ENCODE measurements around the gene FHOD3. TPM values are rescaled to one million over a fixed set of nuclear protein-coding genes. Genes with fewer than 3 reads are reported as not detected.
A peak's percentile ranks its signal among the peaks of the same experiment; 100 is the strongest.

Gene FHOD3
- total and polyA plus RNA-seq, 2 of the 4 experiments (the other 2 are of a cell fraction) = 14.6 to 16.0 TPM

DNA sequence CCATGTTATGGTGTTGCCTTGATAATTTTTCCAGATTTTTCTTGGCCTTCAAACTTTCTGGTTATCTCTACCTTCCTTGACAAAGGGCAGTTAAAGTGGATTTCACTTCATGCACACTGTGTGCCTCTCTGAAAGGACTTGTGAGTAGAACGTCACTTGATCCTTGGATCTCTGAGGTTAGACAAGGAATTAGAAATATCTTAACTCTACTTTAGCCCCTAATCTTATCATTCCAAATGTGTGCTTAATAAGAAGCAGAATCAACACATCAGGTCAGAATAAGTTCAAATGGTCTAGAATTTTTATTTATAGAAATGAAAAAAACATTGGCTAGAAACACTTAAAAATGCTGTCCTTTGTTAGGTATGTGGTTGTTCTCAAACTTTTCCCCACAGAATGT, 325.6 kb downstream of the FHOD3 start:
- Histone ChIP-seq H2BK15ac (ENCODE audit: low read depth, low read length) (no peak overlapping the region), H3K23ac (ENCODE audit: low read depth, low read length) (0 out of 2 replicates have a peak overlapping the region, but pooled peaks have one; percentile 37), H3K4me2 (ENCODE audit: low read depth, low read length) (no peak overlapping the region), H3K14ac (replicated peaks; ENCODE audit: low read depth, low read length) (0 out of 2 replicates have a peak overlapping the region, but pooled peaks have one; percentile 4), H3K4me1 (ENCODE audit: control insufficient read depth, insufficient read depth, low read length) (peaks cover 4% of the 10 kb centered on the region), H2AFZ (replicated peaks; ENCODE audit: low read length, poor library complexity) (no peak overlapping the region), H3K4ac (ENCODE audit: low read depth, low read length) (no peak overlapping the region), H4K20me1 (ENCODE audit: insufficient read depth, low read length) (no peaks in the 10 kb centered on the region), H3K79me1 (ENCODE audit: low read depth in 1 of 2, low read length in 2 of 2) (no peaks in the 10 kb centered on the region; a peak in 2 of 4 replicates), H2BK20ac (ENCODE audit: low read depth, low read length) (no peak overlapping the region), H3K9me3 (ENCODE audit: control insufficient read depth, insufficient read depth, low read length) (no peaks in the 10 kb centered on the region), H3K36me3 (ENCODE audit: control insufficient read depth, insufficient read depth, low read length) (no peaks in the 10 kb centered on the region), H4K8ac (ENCODE audit: low read depth in 2 of 2, low read length in 2 of 2) (no peak overlapping the region), H3K56ac (ENCODE audit: extremely low read depth, insufficient read depth, low read length) (no peak overlapping the region), H4K5ac (ENCODE audit: low read depth, low read length) (no peak overlapping the region), H2BK120ac (ENCODE audit: low read depth, low read length) (no peak overlapping the region), H3K27ac (ENCODE audit: insufficient read depth, low read length) (no peak overlapping the region), H3K4me3 (ENCODE audit: insufficient read depth, low read depth, low read length) (no peak overlapping the region), H2AK9ac (replicated peaks; ENCODE audit: low read depth, low read length, poor library complexity) (no peak overlapping the region), H2AK5ac (ENCODE audit: low read depth, low read length) (no peak overlapping the region), H2BK5ac (ENCODE audit: low read depth, low read length, poor library complexity, severe bottlenecking) (no peak overlapping the region), H4K91ac (ENCODE audit: insufficient read depth, low read depth, low read length) (no peak overlapping the region), H3K27me3 (ENCODE audit: control insufficient read depth, insufficient read depth, low read length) (no peaks in the 10 kb centered on the region), H3K9ac (ENCODE audit: low read depth, low read length) (no peak overlapping the region), H3K18ac (ENCODE audit: low read depth, low read length) (no peak overlapping the region), H3K9me1 (ENCODE audit: insufficient read depth, low read length) (peaks cover 9% of the 10 kb centered on the region)
- BruUV-seq (replicated peaks) = no TSS peak
- no peak for TF ChIP-seq NFE2L2 (IDR thresholded peaks at IDR 0.05; ENCODE audit: low read depth, low read length)
- no peak for TF ChIP-seq POLR2A (IDR thresholded peaks at IDR 0.05; ENCODE audit: low read depth, low read length)
- TF ChIP-seq FOS (IDR thresholded peaks at IDR 0.05; ENCODE audit: low read depth, low read length) = no peak
- no peak for TF ChIP-seq MAFK (IDR thresholded peaks at IDR 0.05; ENCODE audit: low read depth, low read length)
- no peak for TF ChIP-seq RAD21 (IDR thresholded peaks at IDR 0.05; ENCODE audit: low read length)
- no peak for TF ChIP-seq BHLHE40 (IDR thresholded peaks at IDR 0.05; ENCODE audit: low read depth, low read length)
- TF ChIP-seq, protein P1, sequence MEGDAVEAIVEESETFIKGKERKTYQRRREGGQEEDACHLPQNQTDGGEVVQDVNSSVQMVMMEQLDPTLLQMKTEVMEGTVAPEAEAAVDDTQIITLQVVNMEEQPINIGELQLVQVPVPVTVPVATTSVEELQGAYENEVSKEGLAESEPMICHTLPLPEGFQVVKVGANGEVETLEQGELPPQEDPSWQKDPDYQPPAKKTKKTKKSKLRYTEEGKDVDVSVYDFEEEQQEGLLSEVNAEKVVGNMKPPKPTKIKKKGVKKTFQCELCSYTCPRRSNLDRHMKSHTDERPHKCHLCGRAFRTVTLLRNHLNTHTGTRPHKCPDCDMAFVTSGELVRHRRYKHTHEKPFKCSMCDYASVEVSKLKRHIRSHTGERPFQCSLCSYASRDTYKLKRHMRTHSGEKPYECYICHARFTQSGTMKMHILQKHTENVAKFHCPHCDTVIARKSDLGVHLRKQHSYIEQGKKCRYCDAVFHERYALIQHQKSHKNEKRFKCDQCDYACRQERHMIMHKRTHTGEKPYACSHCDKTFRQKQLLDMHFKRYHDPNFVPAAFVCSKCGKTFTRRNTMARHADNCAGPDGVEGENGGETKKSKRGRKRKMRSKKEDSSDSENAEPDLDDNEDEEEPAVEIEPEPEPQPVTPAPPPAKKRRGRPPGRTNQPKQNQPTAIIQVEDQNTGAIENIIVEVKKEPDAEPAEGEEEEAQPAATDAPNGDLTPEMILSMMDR (conservative IDR thresholded peaks at IDR 0.05; ENCODE audit: low read depth, low read length) = no peak
- TF ChIP-seq MXI1 (IDR thresholded peaks at IDR 0.05; ENCODE audit: borderline replicate concordance, low read depth, low read length) = no peak
- no peak for TF ChIP-seq SMC3 (IDR thresholded peaks at IDR 0.05; ENCODE audit: low read depth, low read length)
- TF ChIP-seq RFX5 (IDR thresholded peaks at IDR 0.05; ENCODE audit: low read depth, low read length) = no peak
- TF ChIP-seq MAZ (IDR thresholded peaks at IDR 0.05; ENCODE audit: borderline replicate concordance, low read depth, low read length) = no peak
- TF ChIP-seq, protein P2, sequence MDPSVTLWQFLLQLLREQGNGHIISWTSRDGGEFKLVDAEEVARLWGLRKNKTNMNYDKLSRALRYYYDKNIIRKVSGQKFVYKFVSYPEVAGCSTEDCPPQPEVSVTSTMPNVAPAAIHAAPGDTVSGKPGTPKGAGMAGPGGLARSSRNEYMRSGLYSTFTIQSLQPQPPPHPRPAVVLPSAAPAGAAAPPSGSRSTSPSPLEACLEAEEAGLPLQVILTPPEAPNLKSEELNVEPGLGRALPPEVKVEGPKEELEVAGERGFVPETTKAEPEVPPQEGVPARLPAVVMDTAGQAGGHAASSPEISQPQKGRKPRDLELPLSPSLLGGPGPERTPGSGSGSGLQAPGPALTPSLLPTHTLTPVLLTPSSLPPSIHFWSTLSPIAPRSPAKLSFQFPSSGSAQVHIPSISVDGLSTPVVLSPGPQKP (IDR thresholded peaks at IDR 0.05; ENCODE audit: borderline replicate concordance, low read depth, low read length) = no peak
- no peak for TF ChIP-seq CHD1 (IDR thresholded peaks at IDR 0.05; ENCODE audit: low read depth, low read length)
- no peak for TF ChIP-seq RCOR1 (IDR thresholded peaks at IDR 0.05; ENCODE audit: insufficient replicate concordance, low read length)
- no peak for TF ChIP-seq CEBPB (IDR thresholded peaks at IDR 0.05; ENCODE audit: low read depth, low read length)
- TF ChIP-seq, protein P3, sequence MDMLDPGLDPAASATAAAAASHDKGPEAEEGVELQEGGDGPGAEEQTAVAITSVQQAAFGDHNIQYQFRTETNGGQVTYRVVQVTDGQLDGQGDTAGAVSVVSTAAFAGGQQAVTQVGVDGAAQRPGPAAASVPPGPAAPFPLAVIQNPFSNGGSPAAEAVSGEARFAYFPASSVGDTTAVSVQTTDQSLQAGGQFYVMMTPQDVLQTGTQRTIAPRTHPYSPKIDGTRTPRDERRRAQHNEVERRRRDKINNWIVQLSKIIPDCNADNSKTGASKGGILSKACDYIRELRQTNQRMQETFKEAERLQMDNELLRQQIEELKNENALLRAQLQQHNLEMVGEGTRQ (IDR thresholded peaks at IDR 0.05; ENCODE audit: low read depth, low read length) = no peak
- in situ Hi-C loops (cut with MboI; ENCODE audit: low sequenced_read_pairs) = no loop called here
- ATAC-seq (ENCODE audit: low read depth) (no peak), DNase-seq (no peak)
- intact Hi-C loops (cut with micrococcal nuclease) = no loop called here
- ChIA-PET POLR2A (ENCODE audit: unreplicated experiment) (no interaction called here), CTCF (no interaction called here)
- dilution Hi-C loops (cut with HindIII; ENCODE audit: low sequenced_read_pairs, unreplicated experiment) = no loop called here
- WGBS, 2 experiments (ENCODE audit: extremely low coverage in 2 of 2, insufficient read length in 1 of 2) = no CpG with 5 or more reads among the region's 1 CpG

Data from IMR-90 (cell line).